Stimulated activated CD8-positive, alpha-beta memory T cell treated with anti-CD3 and anti-CD28 coated beads, Interleukin-4, amount 100 ng/mL, for 48 hours (primary cell): ENCODE results near the gene SMCO4.

Source experiments
- DNase-seq: peaks from one replicate; pipeline ENCODE4 v3.0.0-alpha.2; 2020

SMCO4 gene

DNA sequence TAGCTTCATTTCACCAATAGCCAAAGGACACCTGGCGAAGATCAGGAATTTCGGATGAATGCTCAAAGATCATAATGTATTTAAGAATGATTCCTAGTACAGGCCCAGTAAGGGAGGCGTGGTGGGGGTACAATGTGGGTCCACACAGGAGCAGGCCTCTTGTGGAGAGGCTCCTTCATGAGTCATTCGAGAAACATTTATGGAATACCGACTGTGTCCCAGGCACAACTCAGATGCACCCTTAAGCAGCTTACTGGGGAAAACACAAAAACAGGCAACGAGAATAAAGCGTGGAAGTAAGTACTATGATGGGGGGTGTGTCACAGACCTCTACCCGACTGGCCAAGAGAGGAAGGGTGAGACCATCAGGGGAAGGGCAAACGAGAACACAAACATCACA, 44.5 kb downstream of the SMCO4 start:
- DNase-seq, result no peak

- no peak for DNase-seq
Measured at GRCh38 chr11:93498161-93498560, 45.0 kb downstream of the SMCO4 start.

GRCh38 chr11:93497596-93497995, 45.6 kb downstream of the SMCO4 start:
- DNase-seq, result no peak

DNA sequence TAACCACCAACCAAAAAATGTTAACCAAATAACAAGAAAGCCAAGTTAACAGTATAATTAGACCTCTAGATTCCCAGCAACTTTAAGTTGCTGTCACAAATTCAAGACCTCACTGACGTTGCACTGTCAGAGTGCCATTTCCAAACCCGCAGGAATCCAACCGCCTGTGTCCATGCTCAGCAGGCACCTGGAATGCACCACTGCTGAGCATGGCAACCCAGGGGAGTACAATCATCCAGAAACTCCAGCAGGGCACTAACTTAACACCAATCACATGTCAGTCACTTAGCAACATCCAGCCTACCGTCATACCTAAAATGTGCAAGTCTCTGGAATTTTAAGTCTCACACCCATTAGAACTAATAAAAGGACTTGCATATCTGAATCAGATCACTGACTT, 48.8 kb downstream of the SMCO4 start:
- no peak for DNase-seq

DNA sequence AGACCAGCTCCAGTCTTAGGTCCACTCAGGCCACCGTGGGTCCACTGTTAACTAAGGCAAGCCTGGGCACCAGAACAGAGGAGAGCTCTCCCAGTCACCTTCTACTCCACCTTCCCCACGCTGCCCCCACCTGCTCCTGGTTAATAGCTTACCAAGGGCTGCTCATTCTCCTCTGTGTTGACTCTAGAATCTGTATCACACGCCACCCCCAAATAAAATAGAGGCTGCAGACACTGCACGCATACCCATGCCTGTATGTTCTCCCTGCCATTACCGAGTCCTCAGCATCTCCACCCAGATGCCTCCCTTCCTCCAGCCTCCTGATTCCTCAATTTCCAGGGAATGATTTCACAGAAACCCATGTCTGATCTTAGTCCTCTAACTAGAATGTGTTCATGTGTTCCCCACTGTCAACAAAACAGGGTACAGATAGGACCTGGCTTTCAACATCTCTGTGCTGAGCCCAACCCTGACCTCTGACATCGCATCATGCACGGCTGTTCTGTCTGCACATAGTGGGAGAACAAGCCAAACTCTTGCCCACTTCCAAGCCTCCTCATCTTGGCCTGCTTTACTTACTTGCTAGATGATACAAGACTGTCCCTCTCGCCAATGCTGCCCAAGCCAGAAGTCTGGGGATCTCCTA, 49.8 kb downstream of the SMCO4 start:
- DNase-seq, result no peak

DNA sequence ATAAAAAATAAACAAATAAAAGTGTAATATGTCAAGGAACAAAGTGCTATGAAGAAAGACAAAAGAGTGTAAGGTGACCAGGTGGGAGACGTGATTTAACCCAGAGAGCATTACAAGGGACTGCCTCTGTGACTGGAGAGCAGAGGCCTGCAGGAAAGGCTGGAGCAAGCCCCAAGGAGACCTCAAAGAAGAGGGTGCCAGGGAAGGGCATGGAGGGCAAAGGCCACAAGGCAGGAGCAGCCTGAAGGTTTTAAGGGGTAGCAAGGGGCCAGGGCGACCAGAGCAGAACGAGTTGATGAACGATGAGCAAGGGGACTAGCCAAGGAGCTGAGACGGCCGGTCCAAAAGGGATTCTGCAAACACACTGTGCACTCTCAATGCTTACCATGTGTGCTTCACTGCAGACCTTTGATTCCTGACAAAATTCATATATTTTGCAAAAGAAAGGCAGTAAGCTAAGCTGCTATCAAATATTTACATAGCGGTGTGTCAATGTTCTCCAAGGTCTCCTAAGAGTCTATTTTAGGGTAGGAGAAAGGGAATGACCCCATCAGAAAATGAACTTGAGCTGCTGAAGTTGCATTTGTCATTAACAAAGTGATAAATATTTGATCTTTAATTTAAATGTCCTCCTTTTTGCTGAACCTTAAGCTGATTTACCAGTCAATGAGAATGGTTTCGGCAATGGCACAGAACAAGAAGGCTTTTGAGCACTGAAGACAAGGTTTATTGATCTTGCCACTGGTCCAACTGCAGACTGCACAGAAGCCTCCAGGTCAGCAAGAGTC, 50.5 kb downstream of the SMCO4 start:
- no peak for DNase-seq

DNA sequence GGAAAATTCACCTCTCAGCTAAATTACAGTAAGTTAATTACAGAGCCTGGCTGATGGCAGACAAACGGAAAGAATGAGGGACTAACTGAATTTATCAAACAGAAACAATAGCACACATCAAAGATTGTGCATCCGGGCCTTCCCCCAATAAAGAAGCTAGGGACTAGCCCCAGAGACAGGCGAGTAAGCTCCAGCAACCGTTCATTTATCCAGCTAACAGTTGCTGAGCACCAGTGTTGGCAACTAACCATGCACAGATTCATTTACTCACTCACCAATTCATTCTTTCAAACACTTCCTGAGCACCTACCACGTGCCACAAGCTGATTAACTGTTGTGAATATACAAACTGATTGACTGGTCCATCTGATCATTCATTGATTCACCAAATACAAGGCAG, 51.2 kb downstream of the SMCO4 start:
- no peak for DNase-seq

DNA sequence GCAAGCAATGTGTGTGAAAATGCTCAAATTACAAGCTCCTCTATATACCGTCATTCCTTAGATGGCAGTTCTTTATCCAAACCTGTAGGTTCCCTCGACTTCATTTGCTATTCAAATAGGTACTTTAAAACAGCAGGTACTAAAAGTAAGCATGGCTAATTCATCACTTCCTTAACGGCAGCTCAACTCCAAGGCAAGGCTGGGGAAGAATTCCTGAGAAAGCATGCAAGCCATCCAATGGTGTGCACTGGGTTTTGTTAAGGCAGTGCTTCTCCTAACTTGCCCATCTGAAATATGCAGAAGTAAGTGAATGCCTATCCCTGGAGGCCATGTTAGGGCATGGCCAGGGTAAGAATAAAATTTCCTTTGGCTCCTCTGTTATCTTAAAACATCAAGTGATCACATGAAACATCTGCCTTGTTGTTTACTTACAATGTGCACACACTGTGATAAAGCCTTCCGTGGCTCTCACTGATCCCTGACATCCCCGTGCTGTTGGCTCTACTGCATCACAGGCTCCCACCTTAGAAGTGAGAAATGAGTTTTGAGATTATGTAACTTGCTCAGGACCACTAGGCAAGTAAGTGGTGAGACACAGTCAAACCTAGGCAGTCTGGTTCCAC, 52.1 kb downstream of the SMCO4 start:
- no peak for DNase-seq

GRCh38 chr11:93489841-93490240, 53.4 kb downstream of the SMCO4 start:
- DNase-seq, result no peak

- no peak for DNase-seq
Measured at GRCh38 chr11:93487032-93487483, 56.1 kb downstream of the SMCO4 start.

DNA sequence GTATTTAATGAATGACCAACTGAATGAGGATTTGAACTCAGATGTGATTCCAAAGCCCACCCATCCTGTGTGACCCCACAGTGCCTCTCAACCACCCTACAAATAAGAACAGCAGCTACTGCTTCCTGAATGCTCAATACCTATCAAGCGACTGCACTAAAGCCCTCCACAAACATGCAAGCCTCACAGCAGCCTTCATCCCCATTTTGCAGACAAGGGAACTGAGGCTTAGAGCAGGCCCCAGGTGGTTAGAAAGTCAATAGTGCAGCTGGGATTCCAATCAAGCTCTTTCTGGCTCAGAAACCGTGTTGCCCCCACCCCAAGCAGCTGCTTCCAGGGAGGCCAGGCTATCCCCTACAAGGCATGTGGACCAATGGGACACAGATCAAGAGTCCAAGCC, 57.2 kb downstream of the SMCO4 start:
- DNase-seq, result no peak

GRCh38 chr11:93484716-93485115, 58.5 kb downstream of the SMCO4 start:
- no peak for DNase-seq

DNA sequence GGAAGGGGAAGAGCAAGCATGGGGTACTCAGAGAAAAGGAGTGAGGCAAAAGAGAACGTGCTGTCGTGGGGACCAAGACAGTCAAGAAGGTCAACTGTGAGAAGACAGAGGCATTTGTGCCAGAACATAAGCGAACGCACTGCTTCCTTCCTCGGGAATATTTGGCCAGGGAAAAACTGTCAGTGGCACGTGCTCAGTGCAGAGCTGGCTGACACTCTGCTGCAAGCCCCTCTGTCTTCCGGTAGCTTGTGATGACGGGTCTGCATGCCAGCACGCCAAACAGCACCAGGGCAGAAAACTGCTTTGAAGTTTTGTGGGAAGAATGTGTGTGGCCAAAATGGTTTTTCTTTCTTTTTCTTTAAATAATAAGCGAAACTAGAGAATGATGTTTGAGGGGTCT, 60.6 kb downstream of the SMCO4 start:
- no peak for DNase-seq

DNA sequence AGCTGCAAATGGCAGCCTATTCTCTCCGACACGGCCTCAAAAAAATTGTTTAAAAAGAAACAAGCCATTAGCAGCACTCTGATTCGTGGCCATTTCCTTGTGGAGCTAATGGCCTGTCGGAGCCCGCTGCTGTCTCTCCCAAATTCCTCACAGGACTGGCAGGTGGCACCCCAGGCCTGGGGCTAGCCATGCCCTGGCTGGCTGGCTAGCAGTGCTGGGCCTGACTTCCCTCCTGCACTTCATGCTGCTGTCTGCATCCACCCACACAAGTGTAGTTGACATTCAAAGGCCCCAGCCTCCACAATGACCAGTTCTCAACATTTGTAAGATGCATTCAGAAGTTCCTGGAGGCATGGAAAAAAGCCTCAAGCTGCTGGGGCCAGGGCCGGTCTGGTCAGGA, 61.5 kb downstream of the SMCO4 start:
- DNase-seq, result no peak

DNA sequence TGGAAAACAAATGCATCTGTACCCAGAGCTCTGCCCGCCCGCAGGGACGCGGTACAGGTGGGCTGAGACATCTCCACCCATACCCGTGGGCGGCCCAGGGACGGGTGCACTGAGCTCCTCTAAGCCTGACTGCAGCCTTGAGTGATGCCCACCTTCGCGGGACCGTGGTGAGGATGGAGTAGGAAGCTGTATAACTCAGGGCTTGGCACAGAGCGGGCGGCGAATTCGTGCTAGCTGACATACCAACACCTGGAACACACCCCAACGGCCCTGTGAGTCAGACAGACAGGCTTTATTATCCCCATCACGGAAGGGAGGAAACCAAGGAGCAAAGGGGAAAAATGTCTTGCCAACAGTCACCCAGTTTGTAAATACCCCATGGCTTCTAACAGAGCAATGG, 61.9 kb downstream of the SMCO4 start:
- DNase-seq, result no peak

DNA sequence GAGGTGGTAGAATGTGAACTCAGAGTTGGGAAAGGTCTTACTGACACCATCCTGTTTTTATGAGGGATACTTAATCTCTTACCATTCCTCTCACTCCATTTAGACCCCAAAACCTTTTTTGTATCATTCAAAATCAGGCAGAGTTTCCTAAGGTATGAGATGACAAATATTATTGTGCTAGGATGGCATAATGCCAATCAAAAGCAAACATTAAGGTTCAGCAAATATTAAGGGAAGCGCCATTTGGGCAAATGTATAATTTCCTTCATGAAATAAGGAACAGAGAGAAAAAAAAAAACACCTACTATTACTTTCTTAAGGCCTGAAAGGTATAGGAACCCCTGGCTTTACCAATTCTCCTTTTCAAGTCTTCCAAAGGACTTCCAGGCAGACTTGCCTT, 62.4 kb downstream of the SMCO4 start:
- DNase-seq, result no peak

GRCh38 chr11:93480256-93480655, 62.9 kb downstream of the SMCO4 start:
- no peak for DNase-seq

DNA sequence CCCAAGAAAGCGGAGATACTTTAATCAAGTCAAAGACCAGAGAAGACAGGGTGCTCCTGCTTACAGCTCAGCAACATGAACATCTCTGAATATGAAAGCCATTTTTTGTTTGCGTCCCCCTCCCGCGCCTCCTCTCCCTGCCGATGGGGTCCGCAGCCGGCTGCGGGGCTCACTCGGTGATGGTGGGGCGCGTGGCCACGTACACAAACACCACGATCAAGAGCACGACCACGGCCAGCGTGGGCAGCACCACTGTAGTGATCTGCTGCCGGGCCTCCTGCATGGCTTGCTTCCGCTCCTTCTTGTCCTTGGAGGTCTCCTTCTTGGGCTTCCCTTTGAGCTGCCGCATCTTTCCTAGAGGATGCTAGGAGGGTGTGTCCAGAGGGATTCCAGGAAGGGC, 64.3 kb downstream of the SMCO4 start:
- DNase-seq, result no peak

GRCh38 chr11:93477684-93478234, 65.4 kb downstream of the SMCO4 start:
- DNase-seq, result no peak

DNA sequence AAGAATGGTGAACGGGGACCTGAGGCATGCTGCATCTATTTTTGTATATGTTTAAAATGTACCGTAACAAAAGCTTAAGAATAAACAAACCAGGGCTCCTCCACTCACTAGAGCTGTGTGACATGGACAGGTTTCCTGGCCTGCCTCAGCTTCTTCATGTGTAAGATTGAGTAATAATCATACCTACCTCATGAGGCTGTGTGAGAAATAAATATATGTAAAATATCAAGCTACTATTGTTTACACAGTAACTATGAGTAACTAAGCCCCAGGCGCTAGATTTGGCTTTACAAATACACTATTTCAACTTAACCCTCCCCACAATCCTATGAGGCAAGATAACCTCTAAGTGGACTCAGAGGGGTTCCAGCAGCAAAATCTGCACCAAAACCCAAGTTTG, 66.4 kb downstream of the SMCO4 start:
- no peak for DNase-seq

DNA sequence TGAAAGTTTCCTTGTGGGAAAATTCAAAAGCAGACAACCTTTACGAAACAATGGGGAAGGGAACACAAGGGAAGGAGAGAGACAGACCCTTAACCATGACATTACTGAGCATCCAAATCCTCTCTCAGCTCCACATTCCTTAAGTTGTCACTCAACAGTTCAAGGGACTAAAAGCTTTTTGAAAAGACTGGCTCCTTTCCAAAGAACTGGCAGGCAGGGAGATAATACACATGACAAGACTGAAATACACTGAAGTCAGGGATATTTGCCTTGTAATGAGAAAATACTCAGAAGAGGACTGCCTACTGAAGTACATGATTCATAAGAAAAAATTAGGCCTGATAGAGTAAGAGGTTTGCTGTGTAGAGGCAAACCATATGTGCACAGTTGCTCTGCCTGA, 69.1 kb downstream of the SMCO4 start:
- DNase-seq, result no peak

DNA sequence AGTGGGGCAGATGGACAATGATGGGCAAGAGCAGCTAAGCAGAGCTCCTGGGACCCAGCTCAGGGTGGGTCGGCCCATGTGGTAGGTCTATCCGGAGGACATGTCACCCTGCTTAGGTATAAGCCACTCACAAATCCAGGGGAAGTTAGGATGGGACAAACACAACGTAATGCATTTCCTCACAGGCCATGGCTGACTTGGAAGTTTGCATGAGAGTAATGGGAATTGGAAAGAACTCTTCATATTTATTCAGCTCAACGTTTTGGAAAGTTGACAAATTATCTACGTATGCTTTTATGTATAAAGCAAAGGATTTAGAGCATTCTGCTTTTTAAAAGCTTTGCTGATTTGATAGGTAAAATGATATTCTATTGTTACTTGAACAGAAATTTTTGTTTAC, 74.9 kb downstream of the SMCO4 start:
- DNase-seq, result no peak

DNA sequence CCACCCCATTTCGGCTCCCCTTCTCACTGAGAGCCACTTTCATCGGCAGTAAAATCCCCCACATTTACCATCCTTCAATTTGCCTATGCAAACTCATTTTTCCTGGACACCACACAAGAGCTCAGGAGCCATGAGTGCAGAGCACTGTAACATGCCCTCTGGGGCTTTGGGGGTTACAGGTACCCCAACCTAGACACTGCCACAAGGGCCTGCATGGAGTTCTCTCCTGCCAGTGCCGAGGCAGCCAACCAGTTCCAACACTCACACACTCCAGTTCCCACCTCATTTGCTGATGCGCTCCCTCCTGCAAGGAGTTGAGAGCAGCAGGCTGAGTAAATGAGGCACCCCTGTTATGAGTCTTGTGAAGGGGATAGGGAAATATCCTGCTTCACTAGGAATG, 76.1 kb downstream of the SMCO4 start:
- DNase-seq, result no peak

DNA sequence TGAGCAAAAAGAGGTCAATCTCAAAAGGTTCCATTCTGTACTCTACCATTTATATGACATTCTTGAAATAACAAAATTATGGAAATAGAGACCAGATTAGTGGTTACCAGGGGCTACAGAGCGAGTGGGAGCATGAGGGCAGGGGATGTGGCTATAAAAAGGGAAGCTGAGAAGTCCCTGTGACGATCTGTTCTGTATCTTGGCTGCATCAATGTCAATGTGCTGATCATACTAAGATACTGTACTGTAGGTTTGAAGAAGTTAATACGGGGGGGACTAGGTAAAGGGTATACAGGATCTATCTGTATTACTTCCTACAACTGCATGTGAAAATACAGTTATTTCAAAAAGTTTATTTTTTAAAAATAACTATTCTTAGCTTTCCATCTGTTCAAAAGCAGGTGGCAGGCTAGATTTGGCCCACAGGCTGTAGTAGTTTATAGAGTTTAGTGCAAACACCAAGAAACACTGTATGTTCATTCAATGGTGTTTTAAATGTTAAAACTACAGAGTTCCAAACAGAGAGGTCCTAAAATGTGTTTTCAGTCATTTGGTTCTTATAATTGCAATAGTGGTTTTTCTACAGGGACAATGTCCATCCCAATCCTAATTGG, 78.2 kb downstream of the SMCO4 start:
- DNase-seq, result no peak
